MM.1S (cell line): Measurements from ENCODE around the gene CTNNA3.

Source experiments
- DNase-seq: peaks from one replicate; pipeline ENCODE4 v3.0.0-alpha.2; 2015
- H2AFZ ChIP-seq: fragments of 300-600 bp; sonication (generic); 2 replicates; pipeline ENCODE4 v1.6.0; 2016; ENCODE audit warnings: antibody characterized with exemption, low read length
- H3F3A ChIP-seq: fragments of 300-600 bp; sonication (generic); 2 replicates; pipeline ENCODE4 v1.6.1; 2016; ENCODE audit warnings: mild to moderate bottlenecking, antibody characterized with exemption, low read length, moderate library complexity, mixed read lengths; ENCODE audit not compliant: insufficient read depth
- H3K27ac ChIP-seq: fragments of 300-600 bp; sonication (generic); 2 replicates; pipeline ENCODE4 v1.5.1; 2016; ENCODE audit warnings: mild to moderate bottlenecking, low read length
- H3K27me3 ChIP-seq: fragments of 300-600 bp; sonication (generic); replicated peaks from 2 replicates; pipeline ENCODE4 v1.6.0; 2016; ENCODE audit warnings: low read length; ENCODE audit not compliant: insufficient read depth
- H3K36me3 ChIP-seq: fragments of 300-600 bp; sonication (generic); replicated peaks from 2 replicates; pipeline ENCODE4 v1.6.1; 2016; ENCODE audit warnings: mild to moderate bottlenecking, low read length, mixed read lengths; ENCODE audit not compliant: insufficient read depth
- H3K4me1 ChIP-seq: fragments of 300-600 bp; sonication (generic); 2 replicates; pipeline ENCODE4 v1.6.1; 2016; ENCODE audit warnings: low read length, mixed read lengths
- H3K4me2 ChIP-seq: fragments of 300-600 bp; sonication (generic); 2 replicates; pipeline ENCODE4 v1.6.0; 2016; ENCODE audit warnings: low read depth, low read length
- H3K4me3 ChIP-seq: fragments of 300-600 bp; sonication (generic); 2 replicates; pipeline ENCODE4 v1.5.1; 2016; ENCODE audit warnings: low read length, mixed read lengths
- H3K79me2 ChIP-seq: fragments of 300-600 bp; sonication (generic); 2 replicates; pipeline ENCODE4 v1.6.1; 2016; ENCODE audit warnings: mixed run types, low read length, mixed read lengths
- H3K9ac ChIP-seq: fragments of 300-600 bp; sonication (generic); 2 replicates; pipeline ENCODE4 v1.6.1; 2016; ENCODE audit warnings: low read length, mixed read lengths
- H3K9me2 ChIP-seq: fragments of 300-600 bp; sonication (generic); replicated peaks from 2 replicates; pipeline ENCODE4 v1.6.1; 2016; ENCODE audit warnings: mild to moderate bottlenecking, low read length, mixed read lengths; ENCODE audit not compliant: insufficient read depth
- H3K9me3 ChIP-seq: fragments of 300-600 bp; sonication (generic); replicated peaks from 2 replicates; pipeline ENCODE4 v1.6.1; 2016; ENCODE audit warnings: mild to moderate bottlenecking, low read length, mixed read lengths; ENCODE audit not compliant: insufficient read depth
- H4K20me1 ChIP-seq: fragments of 300-600 bp; sonication (generic); 2 replicates; pipeline ENCODE4 v1.6.1; 2016; ENCODE audit warnings: mild to moderate bottlenecking, low read length, moderate library complexity, mixed read lengths; ENCODE audit not compliant: insufficient read depth
- CTCF ChIP-seq: fragments of 300-600 bp; sonication (generic); IDR thresholded peaks from 2 replicates; pipeline ENCODE4 v1.5.1; 2016; ENCODE audit warnings: antibody characterized with exemption, low read length, mixed read lengths
- EZH2 ChIP-seq: fragments of 300-600 bp; sonication (generic); optimal IDR thresholded peaks from 2 replicates; pipeline ENCODE3; 2017; ENCODE audit warnings: low read depth, mild to moderate bottlenecking, antibody characterized with exemption, low read length, mixed read lengths
- EZH2phosphoT487 ChIP-seq: fragments of 300-600 bp; sonication (generic); IDR thresholded peaks from 2 replicates; pipeline ENCODE4 v1.6.1; 2018; ENCODE audit warnings: antibody characterized with exemption, low read length

CTNNA3 gene

GRCh38 chr10:66378117-66378876 lies 1317.7 kb downstream of the CTNNA3 start:
- no peak overlapping the region for H2AFZ ChIP-seq
- H3K9ac ChIP-seq, result no peak overlapping the region
- H3K9me2 ChIP-seq, result no peaks in the 10 kb centered on the region
- H4K20me1 ChIP-seq, result no peaks in the 10 kb centered on the region
- no peak overlapping the region for H3K27ac ChIP-seq
- H3F3A ChIP-seq, result no peaks in the 10 kb centered on the region
- H3K4me1 ChIP-seq, result no peaks in the 10 kb centered on the region
- H3K27me3 ChIP-seq, result no peaks in the 10 kb centered on the region
- no peak overlapping the region for H3K4me3 ChIP-seq
- H3K9me3 ChIP-seq, result no peaks in the 10 kb centered on the region
- TF ChIP-seq CTCF (no peak), EZH2 (no peak), EZH2phosphoT487 (no peak)
- no peaks in the 10 kb centered on the region for H3K36me3 ChIP-seq
- no peak for DNase-seq
- H3K79me2 ChIP-seq, result no peaks in the 10 kb centered on the region
- no peak overlapping the region for H3K4me2 ChIP-seq

GRCh38 chr10:66368146-66368545 lies 1327.8 kb downstream of the CTNNA3 start:
- no peaks in the 10 kb centered on the region for H3K9me3 ChIP-seq
- no peaks in the 10 kb centered on the region for H3F3A ChIP-seq
- no peak overlapping the region for H2AFZ ChIP-seq
- H3K27ac ChIP-seq, result no peak overlapping the region
- H3K4me1 ChIP-seq, result no peaks in the 10 kb centered on the region
- H3K4me3 ChIP-seq, result no peak overlapping the region
- no peak for DNase-seq
- H3K9ac ChIP-seq, result no peak overlapping the region
- no peak overlapping the region for H3K4me2 ChIP-seq
- no peaks in the 10 kb centered on the region for H3K27me3 ChIP-seq
- H3K36me3 ChIP-seq, result no peaks in the 10 kb centered on the region
- no peaks in the 10 kb centered on the region for H3K79me2 ChIP-seq
- TF ChIP-seq CTCF (no peak), EZH2phosphoT487 (no peak), EZH2 (no peak)
- no peaks in the 10 kb centered on the region for H3K9me2 ChIP-seq
- H4K20me1 ChIP-seq, result no peaks in the 10 kb centered on the region

- no peak overlapping the region for H3K4me2 ChIP-seq
- H3K79me2 ChIP-seq, result no peaks in the 10 kb centered on the region
- H3K4me3 ChIP-seq, result no peak overlapping the region
- no peak overlapping the region for H3K9ac ChIP-seq
- H3K27me3 ChIP-seq, result no peaks in the 10 kb centered on the region
- no peak overlapping the region for H2AFZ ChIP-seq
- H3F3A ChIP-seq, result no peaks in the 10 kb centered on the region
- DNase-seq, result no peak
- H3K27ac ChIP-seq, result no peak overlapping the region
- no peaks in the 10 kb centered on the region for H3K4me1 ChIP-seq
- H3K9me3 ChIP-seq, result no peaks in the 10 kb centered on the region
- TF ChIP-seq EZH2phosphoT487, result no peak
- TF ChIP-seq EZH2, result no peak
- no peak for TF ChIP-seq CTCF
- H3K36me3 ChIP-seq, result no peaks in the 10 kb centered on the region
- no peaks in the 10 kb centered on the region for H4K20me1 ChIP-seq
- H3K9me2 ChIP-seq, result no peaks in the 10 kb centered on the region
These were observed 1329.8 kb downstream of the CTNNA3 start for GRCh38 chr10:66366163-66366562.
